DND-41 (cell line): ENCODE measurements around the gene TRPT1.

ENCODE experiments used
- ATAC-seq: fragments of 200-7000 bp; cut with Tn5 transposase; 3 replicates; pipeline ENCODE4 v1.9.1; 2021; ENCODE audit warnings: low read depth; ENCODE audit not compliant: insufficient read depth
- DNase-seq: peaks from one replicate; pipeline ENCODE4 v3.0.0-alpha.2; 2020
- H2AFZ ChIP-seq: 2 replicates; pipeline ENCODE4 v1.6.0; 2012; ENCODE audit warnings: low read depth, low read length
- H3K27ac ChIP-seq: 2 replicates; pipeline ENCODE4 v1.5.1; 2012; ENCODE audit warnings: low read length, inconsistent platforms
- H3K27me3 ChIP-seq: fragments of 200-600 bp; sonication (generic); 2 replicates; pipeline ENCODE4 v1.6.0; 2012; ENCODE audit warnings: low read length, mild to moderate bottlenecking, inconsistent platforms; ENCODE audit not compliant: insufficient read depth, poor library complexity
- H3K36me3 ChIP-seq: 2 replicates; pipeline ENCODE4 v1.5.1; 2012; ENCODE audit warnings: low read length, inconsistent platforms; ENCODE audit not compliant: insufficient read depth
- H3K4me1 ChIP-seq: 2 replicates; pipeline ENCODE4 v1.5.1; 2012; ENCODE audit warnings: mild to moderate bottlenecking, low read length; ENCODE audit not compliant: insufficient read depth
- H3K4me2 ChIP-seq: 2 replicates; pipeline ENCODE4 v1.6.0; 2012; ENCODE audit warnings: mild to moderate bottlenecking, moderate library complexity, low read length, inconsistent platforms; ENCODE audit not compliant: insufficient read depth
- H3K4me3 ChIP-seq, 2 experiments: fragments of 200-600 bp in 1 of 2; shearing (Covaris generic) in 1 of 2; 2 replicates each; pipeline ENCODE4 v1.5.1; 2012 to 2016; ENCODE audit warnings: inconsistent platforms in 2 of 2, low read length in 2 of 2, mild to moderate bottlenecking in 2 of 2, low read depth in 1 of 2, moderate library complexity in 1 of 2
- H3K79me2 ChIP-seq: 2 replicates; pipeline ENCODE4 v1.6.0; 2012; ENCODE audit warnings: low read length, inconsistent platforms; ENCODE audit not compliant: insufficient read depth
- H3K9ac ChIP-seq: 2 replicates; pipeline ENCODE4 v1.6.0; 2012; ENCODE audit warnings: low read depth, mild to moderate bottlenecking, inconsistent platforms, low read length, moderate library complexity
- H3K9me3 ChIP-seq: 2 replicates; pipeline ENCODE4 v1.5.1; 2012; ENCODE audit warnings: low read length, moderate library complexity, mild to moderate bottlenecking, inconsistent platforms; ENCODE audit not compliant: insufficient read depth, severe bottlenecking
- H4K20me1 ChIP-seq: 2 replicates; pipeline ENCODE4 v1.6.0; 2012; ENCODE audit warnings: low read length; ENCODE audit not compliant: insufficient read depth
- CTCF ChIP-seq: IDR thresholded peaks from 2 replicates; pipeline ENCODE4 v1.5.1; 2012; ENCODE audit warnings: borderline replicate concordance, low read length, moderate library complexity, mild to moderate bottlenecking; ENCODE audit not compliant: poor library complexity, severe bottlenecking; ENCODE audit errors: extremely low read depth
- EZH2 ChIP-seq: IDR thresholded peaks from 3 replicates; pipeline ENCODE4 v1.6.1; 2012; ENCODE audit warnings: borderline replicate concordance, low read depth, mild to moderate bottlenecking, moderate library complexity, low read length, inconsistent platforms; ENCODE audit not compliant: severe bottlenecking

The TRPT1 gene

GRCh38 chr11:64185175-64185692 lies 40.8 kb downstream of the TRPT1 start:
- H2AFZ ChIP-seq = peak overlapping the region; percentile 88
- H3K79me2 ChIP-seq = peaks cover 23% of the 10 kb centered on the region
- peaks cover 23% of the 10 kb centered on the region for H3K36me3 ChIP-seq
- no peaks in the 10 kb centered on the region for H3K27me3 ChIP-seq
- TF ChIP-seq EZH2 = no peak
- TF ChIP-seq CTCF = no peak
- DNase-seq (no peak), ATAC-seq (no peak)
- H3K4me1 ChIP-seq = peaks cover 34% of the 10 kb centered on the region
- peaks cover 12% of the 10 kb centered on the region for H4K20me1 ChIP-seq
- peak overlapping the region; percentile 95 for H3K4me2 ChIP-seq
- H3K9me3 ChIP-seq = no peaks in the 10 kb centered on the region
- H3K4me3 ChIP-seq = peak overlapping the region; percentile 66 to 86
- peak overlapping the region; percentile 84 for H3K27ac ChIP-seq
- H3K9ac ChIP-seq = peak overlapping the region; percentile 90

GRCh38 chr11:64183890-64184289 lies 42.1 kb downstream of the TRPT1 start:
- Histone ChIP-seq H3K4me2 (peak overlapping the region; percentile 95), H3K27me3 (no peaks in the 10 kb centered on the region), H3K9me3 (no peaks in the 10 kb centered on the region), H3K9ac (peak overlapping the region; percentile 90; the same call in 1 of the 2 replicates), H4K20me1 (peaks cover 2% of the 10 kb centered on the region), H3K36me3 (peaks cover 16% of the 10 kb centered on the region), H3K4me1 (peaks cover 26% of the 10 kb centered on the region), H3K79me2 (peaks cover 23% of the 10 kb centered on the region), H2AFZ (no peak overlapping the region), H3K4me3 (peak overlapping the region in 1 of 2 experiments; percentile 86; a peak in 2 of 4 replicates), H3K27ac (no peak overlapping the region)
- no peak for DNase-seq
- no peak for ATAC-seq
- no peak for TF ChIP-seq EZH2
- no peak for TF ChIP-seq CTCF

- Histone ChIP-seq H3K79me2 (peaks cover 23% of the 10 kb centered on the region), H3K27me3 (no peaks in the 10 kb centered on the region), H4K20me1 (peaks cover 2% of the 10 kb centered on the region; the same call in 1 of the 2 replicates), H3K4me1 (peaks cover 26% of the 10 kb centered on the region), H3K27ac (no peak overlapping the region), H3K4me3 (no peak overlapping the region), H3K4me2 (peak overlapping the region; percentile 18; the same call in 1 of the 2 replicates), H3K9ac (no peak overlapping the region), H3K36me3 (peaks cover 8% of the 10 kb centered on the region), H3K9me3 (no peaks in the 10 kb centered on the region), H2AFZ (no peak overlapping the region)
- DNase-seq (no peak), ATAC-seq (no peak)
- TF ChIP-seq EZH2 (no peak), CTCF (no peak)
Measured at GRCh38 chr11:64181506-64182411, 44.2 kb downstream of the TRPT1 start.
